Bronchial epithelial cell (primary cell): ENCODE results near the gene ZDHHC11B. TPM values are rescaled to one million over a fixed set of nuclear protein-coding genes. Genes with fewer than 3 reads are reported as not detected.
"Not testable (repeated sequence)": the region's sequence is repeated elsewhere in the genome, so short reads cannot be mapped to it uniquely, and the experiment has no call there.

Experiments used
- DNase-seq: peaks from one replicate; pipeline ENCODE4 v3.0.0-alpha.2; 2010; ENCODE audit warnings: low read depth
- FAIRE-seq: peaks from 2 replicates; lab custom pipeline; 2011; peaks lifted over from hg19 to GRCh38; lab: Jason Lieb, UNC
- H3K27me3 ChIP-seq: 2 replicates; pipeline ENCODE4 v1.5.1; 2011; ENCODE audit warnings: low read length; ENCODE audit not compliant: control insufficient read depth, insufficient read depth
- H3K36me3 ChIP-seq: 2 replicates; pipeline ENCODE4 v1.5.1; 2011; ENCODE audit warnings: low read length; ENCODE audit not compliant: control insufficient read depth, insufficient read depth
- H3K4me3 ChIP-seq: 2 replicates; pipeline ENCODE4 v1.5.1; 2011; ENCODE audit warnings: mild to moderate bottlenecking, low read depth, low read length, control low read depth
- CTCF ChIP-seq: IDR thresholded peaks from 2 replicates; pipeline ENCODE4 v1.5.1; 2011; ENCODE audit warnings: mild to moderate bottlenecking, moderate library complexity, low read length, control low read depth, inconsistent platforms; ENCODE audit not compliant: insufficient read depth, severe bottlenecking
- total RNA-seq: library from RNA; depleted of rRNA; stranded (reverse); fragments of >200 nt; gene quantifications from 2 replicates; pipeline ENCODE4 v1.2.1, GENCODE V29; 2014

ZDHHC11B gene
- total RNA-seq, 1 donor from 2014 or later = under 0.01 TPM

GRCh38 chr5:680118-680795, 104.3 kb downstream of the ZDHHC11B start:
- H3K36me3 ChIP-seq, DNase-seq, H3K27me3 ChIP-seq, H3K4me3 ChIP-seq: not testable (repeated sequence)
- peak; percentile 96 for FAIRE-seq

GRCh38 chr5:679166-679895, 105.2 kb downstream of the ZDHHC11B start:
- H3K4me3 ChIP-seq, DNase-seq, H3K27me3 ChIP-seq, H3K36me3 ChIP-seq, FAIRE-seq: not testable (repeated sequence)

GRCh38 chr5:678521-678920, 106.0 kb downstream of the ZDHHC11B start:
- not testable (repeated sequence) for H3K4me3 ChIP-seq, FAIRE-seq, DNase-seq, H3K36me3 ChIP-seq, H3K27me3 ChIP-seq

GRCh38 chr5:677131-678101, 107.1 kb downstream of the ZDHHC11B start:
- no peak overlapping the region for H3K4me3 ChIP-seq
- peaks cover 5% of the 10 kb centered on the region for H3K27me3 ChIP-seq
- DNase-seq = no peak
- no peak for TF ChIP-seq CTCF
- FAIRE-seq = no peak
- H3K36me3 ChIP-seq = no peaks in the 10 kb centered on the region

GRCh38 chr5:676699-677076, 107.8 kb downstream of the ZDHHC11B start:
- Histone ChIP-seq H3K4me3 (no peak overlapping the region), H3K27me3 (peaks cover 5% of the 10 kb centered on the region), H3K36me3 (no peaks in the 10 kb centered on the region)
- no peak for TF ChIP-seq CTCF
- FAIRE-seq (no peak), DNase-seq (no peak)

GRCh38 chr5:675871-676698, 108.4 kb downstream of the ZDHHC11B start:
- Histone ChIP-seq H3K36me3 (no peaks in the 10 kb centered on the region), H3K27me3 (peaks cover 5% of the 10 kb centered on the region), H3K4me3 (no peak overlapping the region)
- no peak for DNase-seq
- FAIRE-seq = no peak
- no peak for TF ChIP-seq CTCF
